RPMI8226 (cell line): ENCODE data around the gene PRRX2.
A peak's percentile ranks its signal among the peaks of the same experiment; 100 is the strongest.

Source experiments
- DNase-seq: peaks from one replicate; pipeline ENCODE4 v3.0.0-alpha.2; 2015

PRRX2 gene

DNA sequence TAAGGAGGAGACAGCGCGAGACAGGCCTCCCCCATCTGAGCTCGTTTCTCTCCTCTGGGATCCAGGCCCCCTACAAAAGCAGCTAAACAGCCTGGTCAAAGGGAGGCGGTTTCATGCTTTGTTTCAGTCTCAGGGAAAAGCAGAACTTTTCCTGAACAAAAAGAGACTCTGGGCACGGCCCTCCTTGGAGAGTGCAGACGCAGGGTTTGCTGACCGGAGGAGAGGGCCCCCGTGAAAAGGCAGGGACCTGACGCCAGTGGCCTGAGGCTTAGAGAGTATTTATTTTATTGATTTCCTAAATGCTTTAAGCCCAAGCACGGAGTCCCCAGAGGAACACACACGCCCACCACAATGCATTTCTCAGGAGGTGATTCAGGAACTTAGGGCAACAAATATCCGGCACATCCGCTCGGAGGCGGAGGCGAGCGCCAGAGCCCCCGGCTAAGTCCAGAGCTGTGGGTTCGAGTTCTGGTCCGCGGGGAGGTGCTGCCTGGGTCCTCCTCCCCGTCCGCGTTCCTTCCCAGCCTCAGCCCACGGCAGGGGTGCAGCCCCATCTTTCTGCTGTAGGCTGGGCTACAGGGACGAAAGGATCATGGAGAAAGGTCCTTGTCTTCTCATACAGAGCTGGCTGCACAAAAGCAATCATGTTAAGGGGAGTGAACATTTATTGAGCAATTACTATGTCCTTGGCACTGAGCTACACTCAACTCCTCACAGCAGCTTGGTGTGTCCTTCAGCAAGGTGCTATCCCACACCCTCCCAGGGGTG lies 47.4 kb downstream of the PRRX2 start:
- DNase-seq: no peak

DNA sequence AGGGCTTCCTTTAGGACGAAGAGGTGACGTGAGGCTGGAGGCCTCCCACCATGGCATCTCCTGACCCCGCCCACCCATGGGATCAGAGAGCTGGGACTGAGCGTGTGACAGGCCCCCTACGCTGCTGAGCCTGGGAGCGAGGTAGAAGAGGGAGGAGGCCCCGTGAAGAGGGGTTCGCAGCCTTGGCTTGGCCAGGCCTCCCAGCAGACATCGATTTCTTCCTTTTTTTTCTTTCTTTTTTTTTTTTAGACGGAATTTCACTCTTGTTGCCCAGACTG lies 47.9 kb downstream of the PRRX2 start:
- DNase-seq: no peak

DNA sequence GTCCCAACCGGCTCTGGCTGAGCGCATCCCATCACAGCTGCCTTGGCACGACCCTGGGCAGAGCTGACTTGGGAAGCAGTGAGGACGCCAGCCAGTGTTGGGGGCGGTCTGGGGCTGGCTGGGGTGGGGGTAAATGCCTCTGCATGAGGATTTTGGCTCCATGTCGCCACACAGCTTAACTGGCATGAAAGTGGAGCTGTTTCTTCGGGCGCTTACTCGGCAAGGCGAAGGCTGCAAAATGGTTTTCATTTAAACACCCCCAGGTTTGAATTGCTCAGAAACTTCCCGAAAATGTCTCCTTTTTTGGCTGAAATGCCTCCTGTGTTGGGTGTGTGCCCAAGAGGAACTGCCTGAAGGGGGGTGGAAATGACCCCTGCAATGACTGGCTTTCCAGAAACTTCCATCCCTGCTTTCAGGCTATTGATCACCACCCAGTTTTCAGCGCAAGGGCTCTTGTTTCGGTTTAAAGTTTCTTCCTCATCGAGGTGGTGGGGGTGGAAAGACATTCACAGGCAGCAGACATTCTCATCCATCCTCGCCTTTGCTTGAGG lies 49.1 kb downstream of the PRRX2 start:
- no peak for DNase-seq

DNA sequence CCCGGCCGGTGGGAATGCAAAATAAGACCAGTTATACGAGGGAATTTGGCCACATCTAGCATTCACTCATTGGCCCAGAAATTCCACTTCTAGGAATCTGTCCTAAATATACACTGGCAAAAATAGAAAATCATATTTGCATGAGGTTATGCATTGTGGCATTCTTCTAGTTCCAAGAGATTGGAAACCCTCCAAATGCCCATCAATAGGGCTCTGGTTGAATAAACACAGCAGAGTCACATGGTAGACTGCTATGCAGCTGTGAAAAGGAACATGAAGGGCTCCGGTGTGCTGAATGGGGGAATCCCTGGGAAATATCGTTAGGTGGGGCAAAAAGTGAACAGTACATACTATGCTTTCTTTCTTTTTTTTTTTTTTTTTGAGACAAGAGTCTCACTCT lies 50.6 kb downstream of the PRRX2 start:
- DNase-seq: no peak

GRCh38 chr9:129717991-129718390 lies 52.5 kb downstream of the PRRX2 start:
- no peak for DNase-seq

DNA sequence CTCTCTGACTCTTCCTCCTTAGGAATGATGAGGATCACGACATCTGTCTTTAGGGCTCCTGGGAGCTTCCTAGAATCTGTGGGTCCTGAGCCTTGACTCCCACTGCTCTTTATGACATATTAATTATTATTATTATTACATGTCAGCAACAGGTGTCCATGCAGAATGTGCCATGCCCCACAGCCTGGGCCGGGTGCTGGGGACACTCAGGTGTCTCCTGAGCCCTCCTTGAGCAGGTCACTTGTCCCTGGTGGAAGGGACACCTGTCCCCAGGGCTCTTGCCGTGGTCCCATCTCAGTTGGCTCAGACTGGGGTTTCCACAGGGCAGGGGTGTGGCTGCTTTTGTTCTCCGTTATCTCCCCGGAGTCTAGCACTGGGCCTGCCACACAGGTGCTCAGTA lies 53.2 kb downstream of the PRRX2 start:
- DNase-seq: no peak

DNA sequence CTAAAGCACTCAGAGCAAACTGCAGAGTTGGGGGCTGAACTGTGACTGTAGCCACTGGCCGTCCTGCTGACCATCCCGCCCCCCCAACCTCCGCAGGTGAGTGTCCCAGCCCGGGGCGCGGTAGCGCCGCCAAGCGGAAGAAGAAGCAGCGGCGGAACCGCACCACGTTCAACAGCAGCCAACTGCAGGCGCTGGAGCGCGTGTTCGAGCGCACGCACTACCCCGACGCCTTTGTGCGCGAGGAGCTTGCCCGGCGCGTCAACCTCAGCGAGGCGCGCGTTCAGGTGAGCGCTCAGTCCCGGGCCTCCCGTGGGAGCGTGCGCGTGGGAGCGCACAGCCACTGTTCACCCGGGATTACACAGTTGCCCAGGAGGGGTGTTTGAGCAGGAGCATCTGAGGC lies 53.7 kb downstream of the PRRX2 start:
- DNase-seq: no peak

DNA sequence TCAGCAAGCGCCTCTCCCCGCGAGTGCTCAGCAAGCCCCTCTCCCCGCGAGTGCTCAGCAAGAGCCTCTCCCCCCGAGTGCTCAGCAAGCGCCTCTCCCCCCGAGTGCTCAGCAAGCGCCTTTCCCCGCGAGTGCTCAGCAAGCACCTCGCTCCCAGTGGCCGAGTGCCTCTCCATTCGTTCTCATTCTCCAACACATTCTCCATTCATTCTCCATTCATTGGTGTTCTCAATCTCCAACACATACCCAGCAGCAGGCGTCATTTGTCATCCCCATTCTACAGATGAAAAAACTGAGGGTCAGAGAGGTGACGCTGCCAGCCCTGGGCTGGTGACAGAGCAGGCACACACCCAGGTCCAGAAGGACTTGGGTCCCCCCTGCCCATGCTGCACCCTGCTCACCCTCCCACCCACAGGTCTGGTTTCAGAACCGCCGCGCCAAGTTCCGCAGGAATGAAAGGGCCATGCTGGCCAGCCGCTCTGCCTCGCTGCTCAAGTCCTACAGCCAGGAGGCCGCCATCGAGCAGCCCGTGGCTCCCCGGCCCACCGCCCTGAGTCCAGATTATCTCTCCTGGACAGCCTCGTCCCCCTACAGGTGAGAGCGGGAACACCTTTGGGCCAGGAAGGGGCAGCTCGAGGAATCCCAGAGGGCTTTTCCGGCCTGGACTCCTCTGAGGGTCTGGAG lies 54.9 kb downstream of the PRRX2 start:
- DNase-seq: peak; percentile 51

DNA sequence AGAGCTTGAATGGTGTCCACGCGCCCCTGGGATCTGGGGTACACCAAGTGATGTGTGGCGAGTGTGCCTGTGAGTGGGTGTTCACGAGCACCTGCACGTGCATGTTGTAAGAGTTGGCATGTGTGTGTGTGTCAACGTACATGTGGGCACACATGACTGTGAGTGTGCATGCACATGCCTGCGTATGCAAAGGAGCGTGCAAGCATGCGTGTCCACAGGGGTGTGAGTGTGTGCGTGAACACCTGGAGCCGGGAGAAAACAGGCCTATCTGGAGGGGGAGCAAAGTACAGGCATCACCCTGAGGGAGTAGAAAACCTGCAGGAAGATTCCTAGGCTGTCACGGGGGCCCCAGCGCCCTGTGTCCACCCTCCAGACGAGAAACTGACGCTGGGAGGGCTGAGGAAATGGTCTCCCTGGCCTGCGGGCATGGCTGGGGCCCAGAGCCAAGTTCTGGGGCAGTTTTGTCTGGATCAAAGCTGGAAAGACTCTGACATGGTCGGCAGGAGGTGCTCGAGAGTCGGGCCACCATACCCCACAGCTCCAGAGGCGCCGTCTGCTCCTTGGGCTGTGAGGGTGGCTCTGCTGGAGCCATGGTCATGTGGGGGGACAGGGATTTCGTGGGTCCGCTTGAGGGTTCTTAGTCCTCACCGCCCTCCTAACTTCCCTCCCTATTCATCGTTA lies 55.6 kb downstream of the PRRX2 start:
- peak; percentile 56 for DNase-seq

GRCh38 chr9:129722913-129723312 lies 57.5 kb downstream of the PRRX2 start:
- no peak for DNase-seq

- no peak for DNase-seq
Measured at GRCh38 chr9:129724456-129725190, 59.2 kb downstream of the PRRX2 start.

- no peak for DNase-seq
Measured at GRCh38 chr9:129725795-129726251, 60.4 kb downstream of the PRRX2 start.

DNA sequence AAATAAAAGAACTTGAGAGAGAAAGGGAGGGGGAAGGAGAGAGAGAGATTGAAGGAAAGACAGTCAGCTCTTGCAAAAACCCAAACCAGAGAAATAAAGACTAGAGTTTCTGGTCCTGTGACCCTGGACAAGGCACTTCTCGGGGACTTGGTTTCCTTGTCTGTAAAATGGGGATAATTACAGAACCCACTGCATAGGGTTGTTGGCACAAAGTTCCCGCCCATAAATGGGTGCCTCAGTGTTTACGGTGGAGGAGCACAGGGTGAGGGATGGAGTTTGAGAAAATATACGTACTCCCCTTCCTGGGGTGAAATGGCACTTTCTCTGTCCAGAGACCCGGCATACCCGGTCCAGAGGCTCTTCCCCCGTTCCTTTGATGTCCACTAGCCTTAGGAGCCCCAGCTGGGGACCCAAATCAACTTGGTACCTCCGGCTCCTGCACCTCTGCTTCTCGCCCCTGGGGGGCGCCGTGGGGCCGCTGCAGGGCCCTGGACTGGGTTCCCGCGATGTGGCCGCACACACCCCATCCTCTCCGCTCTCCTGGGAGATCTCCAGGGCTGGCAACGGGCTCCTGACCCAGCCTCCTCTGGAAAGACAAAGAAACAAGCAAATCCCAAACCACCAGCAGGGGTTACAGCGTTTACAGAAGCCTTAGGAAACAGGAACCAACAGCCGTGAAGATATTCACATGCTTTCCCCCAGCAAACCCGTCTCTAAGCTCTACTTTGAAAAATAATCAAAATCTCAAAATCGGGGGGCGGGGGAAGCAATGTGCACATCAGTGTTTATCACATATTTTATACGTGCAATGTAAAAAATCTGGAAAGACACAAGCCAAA lies 61.1 kb downstream of the PRRX2 start:
- DNase-seq: peak; percentile 78

DNA sequence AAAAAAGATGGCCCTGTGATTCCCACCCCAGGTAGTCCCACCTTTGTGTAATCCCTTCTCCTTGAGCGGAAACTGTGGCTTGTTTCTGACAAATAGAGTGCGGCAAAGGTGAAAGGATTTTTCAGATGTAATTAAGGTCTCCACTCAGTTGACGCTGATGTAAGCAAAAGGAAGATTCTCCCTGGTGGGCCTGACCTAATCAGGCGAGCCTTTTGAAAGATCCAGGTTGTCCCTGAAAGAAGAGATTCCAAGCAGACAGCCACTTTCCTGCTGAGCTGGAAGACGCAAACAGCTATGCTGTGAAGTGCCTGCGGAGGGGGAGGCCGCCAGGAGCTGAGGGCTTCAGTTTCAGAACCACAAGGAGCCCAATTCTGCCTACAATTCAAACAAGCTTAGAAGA lies 63.3 kb downstream of the PRRX2 start:
- no peak for DNase-seq

DNA sequence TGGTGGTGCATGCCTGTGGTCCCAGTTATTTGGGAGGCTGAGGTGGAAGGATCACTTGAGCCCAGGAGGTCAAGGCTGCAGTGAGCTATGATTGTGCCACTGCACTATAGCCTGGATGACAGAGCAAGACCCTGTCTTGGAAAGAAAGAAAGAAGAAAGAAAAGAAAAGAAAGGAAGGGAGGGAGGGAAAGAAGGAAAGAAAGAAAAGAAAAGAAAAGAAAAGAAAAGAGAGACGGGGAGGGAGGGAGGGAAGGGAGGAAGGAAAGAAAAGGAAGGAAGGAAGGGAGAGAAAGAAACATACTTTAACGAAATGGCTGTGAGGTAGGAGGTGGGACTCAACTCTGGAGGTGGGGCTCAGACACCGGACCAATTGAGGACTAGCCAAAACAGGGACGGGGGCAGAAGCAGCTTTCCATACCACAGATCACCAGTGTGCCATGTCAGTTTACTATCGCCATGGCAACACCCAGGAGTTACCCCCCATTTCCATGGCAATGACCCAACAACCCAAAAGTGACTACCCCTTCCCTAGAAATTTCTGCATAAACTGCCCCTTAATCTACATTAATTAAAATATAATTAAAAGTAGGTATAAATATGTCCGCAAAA lies 66.1 kb downstream of the PRRX2 start:
- DNase-seq: no peak

GRCh38 chr9:129732100-129732499 lies 66.7 kb downstream of the PRRX2 start:
- DNase-seq: no peak

GRCh38 chr9:129732946-129733631 lies 67.6 kb downstream of the PRRX2 start:
- no peak for DNase-seq

DNA sequence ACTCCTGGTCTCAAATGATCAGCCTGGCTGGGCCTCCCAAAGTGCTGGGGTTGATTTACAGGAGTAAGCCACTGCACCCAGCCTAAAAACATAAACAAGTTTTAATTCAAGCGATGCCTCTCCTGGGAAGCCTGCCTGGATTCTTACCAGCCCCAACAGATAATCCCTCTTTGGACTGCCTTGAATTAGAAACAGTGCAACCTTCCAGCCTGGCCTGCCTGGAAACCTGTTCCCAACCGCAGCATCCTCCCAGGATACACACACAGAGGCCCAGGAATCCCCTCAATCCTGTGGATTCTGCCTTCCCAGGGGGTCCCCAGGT lies 68.1 kb downstream of the PRRX2 start:
- DNase-seq: no peak

DNA sequence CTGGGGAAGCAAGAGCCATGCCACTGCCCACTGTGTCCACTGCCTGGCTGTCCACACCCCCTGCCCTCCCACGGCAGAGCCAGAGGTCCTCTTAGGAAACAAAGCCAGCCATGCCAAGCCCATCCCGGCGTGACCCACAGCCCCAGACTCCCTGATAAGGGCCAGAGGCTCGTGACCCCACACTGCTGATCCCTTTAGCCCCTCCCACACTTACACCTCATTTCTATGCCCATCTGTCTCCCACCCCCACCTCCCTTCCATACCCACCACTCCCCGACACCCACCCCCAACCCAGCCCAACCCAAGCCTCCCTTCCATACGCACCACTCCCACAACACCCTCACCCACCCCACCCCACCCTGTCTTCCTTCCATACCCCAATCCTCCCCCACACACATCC lies 70.1 kb downstream of the PRRX2 start:
- DNase-seq: no peak

DNA sequence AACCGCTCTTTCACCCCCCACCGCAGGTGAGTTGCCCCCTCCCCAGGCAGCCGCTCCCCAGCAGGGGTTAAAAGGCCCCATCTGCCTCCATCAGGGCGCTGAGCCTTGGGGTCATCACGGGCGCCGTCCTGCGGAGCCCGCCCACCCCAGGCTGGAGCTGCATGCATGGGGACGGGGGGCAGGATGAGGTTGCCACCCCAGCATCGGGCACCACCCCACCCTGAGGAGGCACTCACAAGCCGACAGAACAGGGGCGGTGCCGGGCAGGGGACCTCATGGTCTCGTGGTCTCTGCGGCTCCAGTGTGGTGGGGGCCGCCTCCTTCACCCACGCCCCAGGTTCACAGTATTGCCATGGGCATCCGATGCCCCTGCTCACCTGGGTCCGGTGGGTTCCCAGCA lies 70.9 kb downstream of the PRRX2 start:
- no peak for DNase-seq
